HCT116 (cell line): ENCODE results near the gene MT1G. TPM values are rescaled to one million over a fixed set of nuclear protein-coding genes. Genes with fewer than 3 reads are reported as not detected.
A peak's percentile ranks its signal among the peaks of the same experiment; 100 is the strongest.

Source experiments
- ATAC-seq: fragments of 200-7000 bp; cut with Tn5 transposase; 2 replicates; pipeline ENCODE4 v1.9.1; 2020; ENCODE audit warnings: mild to moderate bottlenecking, moderate library complexity
- BruUV-seq: library from RNA; stranded (reverse); fragments of 400-500 nt; replicated peaks from 2 replicates; lab custom pipeline; 2021; lab: Mats Ljungman, UMichigan
- CTCF ChIA-PET: fragments of 300-600 bp; sonication (Branson Sonifier 250); formaldehyde crosslinking; loops from one replicate; lab custom pipeline; 2021; ENCODE audit warnings: antibody characterized with exemption; lab: Charles Lee
- POLR2A ChIA-PET: fragments of 300-600, 350-600 bp; sonication (Branson Sonifier 250); formaldehyde crosslinking; loops from one replicate; lab custom pipeline; 2021; ENCODE audit warnings: antibody characterized with exemption; lab: Charles Lee
- RAD21 ChIA-PET, 2 experiments: fragments of 300-600 bp; sonication (Branson Sonifier 250); formaldehyde crosslinking; loops; one replicate each; lab custom pipeline; 2023; ENCODE audit warnings: low total read pairs in 2 of 2; ENCODE audit not compliant: uncharacterized antibody in 2 of 2, unreplicated experiment in 2 of 2, low non-redundant PET in 1 of 2; lab: Charles Lee
- DNase-seq: peaks from one replicate; pipeline ENCODE4 v3.0.0-alpha.2; 2010; ENCODE audit warnings: low read depth, low spot score
- H2AFZ ChIP-seq: fragments of 200-600 bp; shearing (Covaris generic), sonication (generic); 2 replicates; pipeline ENCODE4 v1.6.1; 2017; ENCODE audit warnings: low read depth, mixed run types, mixed read lengths, antibody characterized with exemption, low read length; ENCODE audit not compliant: poor library complexity, severe bottlenecking
- H3K27ac ChIP-seq: 2 replicates; pipeline ENCODE4 v1.5.1; 2012; ENCODE audit warnings: low read depth, low read length
- H3K27me3 ChIP-seq: fragments of 200-600 bp; sonication (generic); 2 replicates; pipeline ENCODE4 v1.6.1; 2016; ENCODE audit warnings: mixed run types, low read length, mixed read lengths; ENCODE audit not compliant: insufficient read depth
- H3K36me3 ChIP-seq, 2 experiments: fragments of 200-500 bp in 1 of 2; fragments of 200-600 bp in 1 of 2; sonication (Bioruptor generic) in 1 of 2; sonication (generic) in 1 of 2; 2 replicates each; pipeline versions ENCODE4 v1.5.1 to v1.6.1; 2014 to 2016; ENCODE audit warnings: low read length in 2 of 2, inconsistent platforms in 1 of 2, mixed read lengths in 1 of 2, mixed run types in 1 of 2; ENCODE audit not compliant: insufficient read depth in 2 of 2, control insufficient read depth in 1 of 2
- H3K4me1 ChIP-seq, 2 experiments: fragments of 200-600 bp in 1 of 2; sonication (generic) in 1 of 2; 2 replicates each; pipeline versions ENCODE4 v1.5.1 to v1.6.1; 2012 to 2017; ENCODE audit warnings: low read length in 2 of 2, inconsistent platforms in 1 of 2, mild to moderate bottlenecking in 1 of 2, mixed read lengths in 1 of 2, mixed run types in 1 of 2, moderate library complexity in 1 of 2; ENCODE audit not compliant: insufficient read depth in 2 of 2, control insufficient read depth in 1 of 2
- H3K4me2 ChIP-seq: fragments of 200-600 bp; sonication (generic); 2 replicates; pipeline ENCODE4 v1.6.1; 2017; ENCODE audit warnings: mixed run types, low read length, mixed read lengths
- H3K4me3 ChIP-seq, 2 experiments: fragments of 200-600 bp in 1 of 2; sonication (generic) in 1 of 2; replicated peaks in 1 of 2; 2 replicates each; pipeline ENCODE4 v1.5.1; 2011 to 2016; ENCODE audit warnings: low read length in 2 of 2, control low read depth in 1 of 2, low read depth in 1 of 2, mild to moderate bottlenecking in 1 of 2, mixed read lengths in 1 of 2, mixed run types in 1 of 2
- H3K79me2 ChIP-seq: fragments of 200-600 bp; sonication (generic); 2 replicates; pipeline ENCODE4 v1.6.1; 2017; ENCODE audit warnings: mild to moderate bottlenecking, mixed run types, low read length, moderate library complexity, mixed read lengths; ENCODE audit not compliant: insufficient read depth
- H3K9ac ChIP-seq: fragments of 200-600 bp; sonication (generic); 2 replicates; pipeline ENCODE4 v1.6.1; 2016; ENCODE audit warnings: low read length, mixed read lengths
- H3K9me2 ChIP-seq: fragments of 200-600 bp; sonication (generic), shearing (Covaris generic); 2 replicates; pipeline ENCODE4 v1.6.1; 2017; ENCODE audit warnings: mixed run types, mild to moderate bottlenecking, moderate library complexity; ENCODE audit not compliant: insufficient read depth
- H3K9me3 ChIP-seq, 2 experiments: fragments of 200-500 bp in 1 of 2; fragments of 200-600 bp in 1 of 2; sonication (Bioruptor generic) in 1 of 2; sonication (generic) in 1 of 2; 2 replicates each; pipeline ENCODE4 v1.6.1; 2014 to 2017; ENCODE audit warnings: low read length in 2 of 2, mixed read lengths in 2 of 2, inconsistent platforms in 1 of 2, low read depth in 1 of 2, mild to moderate bottlenecking in 1 of 2, mixed run types in 1 of 2, moderate library complexity in 1 of 2; ENCODE audit not compliant: control insufficient read depth in 1 of 2, insufficient read depth in 1 of 2
- H4K20me1 ChIP-seq: fragments of 200-600 bp; sonication (generic), shearing (Covaris generic); 2 replicates; pipeline ENCODE4 v1.6.1; 2017; ENCODE audit warnings: mixed run types, mild to moderate bottlenecking, moderate library complexity; ENCODE audit not compliant: insufficient read depth
- ATF3 ChIP-seq: IDR thresholded peaks from 2 replicates; pipeline ENCODE4 v1.6.1; 2012
- CBX3 ChIP-seq: IDR thresholded peaks from 2 replicates; pipeline ENCODE4 v1.6.1; 2012; ENCODE audit warnings: low read depth
- CEBPB ChIP-seq: IDR thresholded peaks from 2 replicates; pipeline ENCODE4 v1.6.1; 2012; ENCODE audit warnings: low read depth
- CTCF ChIP-seq, 3 experiments: fragments of 200-600 bp in 1 of 3; sonication (generic) in 1 of 3; IDR thresholded peaks in 2 of 3; conservative IDR thresholded peaks in 1 of 3; 2 replicates each; pipeline ENCODE4 v1.5.1; 2012 to 2017; ENCODE audit warnings: low read depth in 2 of 3, low read length in 2 of 3, antibody characterized with exemption in 1 of 3, borderline replicate concordance in 1 of 3, control low read depth in 1 of 3, mild to moderate bottlenecking in 1 of 3, mixed read lengths in 1 of 3, mixed run types in 1 of 3, moderate library complexity in 1 of 3; ENCODE audit not compliant: insufficient read depth in 1 of 3
- EGR1 ChIP-seq: IDR thresholded peaks from 2 replicates; pipeline ENCODE4 v1.6.1; 2012; ENCODE audit warnings: low read depth
- EZH2 ChIP-seq: fragments of 200-600 bp; sonication (generic); IDR thresholded peaks from 2 replicates; pipeline ENCODE4 v1.6.1; 2017; ENCODE audit warnings: antibody characterized with exemption, mixed run types
- EZH2phosphoT487 ChIP-seq: fragments of 200-600 bp; IDR thresholded peaks from 2 replicates; pipeline ENCODE4 v1.6.1; 2018; ENCODE audit warnings: antibody characterized with exemption, borderline replicate concordance
- FOSL1 ChIP-seq: IDR thresholded peaks from 2 replicates; pipeline ENCODE4 v1.6.1; 2012; ENCODE audit warnings: low read depth
- MAX ChIP-seq: IDR thresholded peaks from 2 replicates; pipeline ENCODE4 v1.6.1; 2012
- REST ChIP-seq: IDR thresholded peaks from 2 replicates; pipeline ENCODE4 v1.6.1; 2012; ENCODE audit warnings: low read depth
- SIN3A ChIP-seq: IDR thresholded peaks from 2 replicates; pipeline ENCODE4 v1.6.1; 2012; ENCODE audit warnings: low read depth
- SP1 ChIP-seq: IDR thresholded peaks from 2 replicates; pipeline ENCODE4 v1.6.1; 2012; ENCODE audit warnings: low read depth
- SRF ChIP-seq: IDR thresholded peaks from 2 replicates; pipeline ENCODE4 v1.6.1; 2012; ENCODE audit warnings: low read depth
- YY1 ChIP-seq: IDR thresholded peaks from 2 replicates; pipeline ENCODE4 v1.6.1; 2011; ENCODE audit warnings: low read length, low read depth, moderate library complexity, mild to moderate bottlenecking; ENCODE audit not compliant: insufficient replicate concordance; ENCODE audit errors: extremely low read depth
- ZNF274 ChIP-seq: fragments of 200-500 bp; sonication (Bioruptor generic); IDR thresholded peaks from 2 replicates; pipeline ENCODE4 v1.6.1; 2014; ENCODE audit warnings: mild to moderate bottlenecking, low read depth, low read length, inconsistent platforms
- intact Hi-C: fragments of 100-400 bp; cut with micrococcal nuclease; formaldehyde crosslinking; loops from 2 replicates; pipeline ENCODE4 v1.10.0; 2022
- total RNA-seq: library from RNA; stranded (reverse); gene quantifications from one replicate; pipeline ENCODE4 v1.2.1, GENCODE V29; 2021; ENCODE audit not compliant: unreplicated experiment

The MT1G gene
- total RNA-seq, 1 experiment from 2014 or later: 1.2 TPM

GRCh38 chr16:56691885-56692284, 24.0 kb upstream of the MT1G start (continued):
- TF ChIP-seq CTCF (IDR thresholded peaks at IDR 0.05 in 2 of 3, conservative IDR thresholded peaks at IDR 0.05 in 1 of 3; ENCODE audit: borderline replicate concordance in 1 of 3, insufficient read depth in 1 of 3, low read depth in 2 of 3, low read length in 2 of 3) (no peak), SP1 (peak; percentile 65; the same call in 1 of the 2 replicates), EZH2 (no peak), EZH2phosphoT487 (no peak), CEBPB (no peak), ZNF274 (no peak)

GRCh38 chr16:56690420-56691122, 22.7 kb upstream of the MT1G start:
- ATAC-seq (no peak), DNase-seq (no peak)
- Histone ChIP-seq H3K9ac (no peak overlapping the region), H3K9me2 (no peaks in the 10 kb centered on the region), H3K27ac (no peak overlapping the region), H3K27me3 (no peaks in the 10 kb centered on the region), H3K4me3 (no peak overlapping the region), H2AFZ (no peak overlapping the region), H3K79me2 (no peaks in the 10 kb centered on the region), H3K4me2 (no peak overlapping the region), H3K9me3 (no peaks in the 10 kb centered on the region), H4K20me1 (no peaks in the 10 kb centered on the region), H3K36me3 (no peaks in the 10 kb centered on the region), H3K4me1 (peaks cover 19 to 36% of the 10 kb centered on the region in 2 experiments)
- no TSS peak for BruUV-seq
- CTCF ChIA-PET: interaction anchor here (1.3 kb wide), 1 partner anchor 12 kb away, joined by 7 read pairs; no protein-coding TSS in a partner anchor
- TF ChIP-seq CBX3 (no peak), ZNF274 (no peak), REST (no peak), EGR1 (no peak), MAX (no peak), SIN3A (no peak), CEBPB (no peak), EZH2phosphoT487 (no peak), YY1 (no peak), SRF (no peak), EZH2 (no peak), FOSL1 (no peak), CTCF (IDR thresholded peaks at IDR 0.05 in 2 of 3, conservative IDR thresholded peaks at IDR 0.05 in 1 of 3; ENCODE audit: borderline replicate concordance in 1 of 3, insufficient read depth in 1 of 3, low read depth in 2 of 3, low read length in 2 of 3) (no peak), ATF3 (no peak)
- RAD21 ChIA-PET: no interaction called here
- intact Hi-C loops: no loop called here
- POLR2A ChIA-PET: interaction anchor here (0.9 to 1.3 kb wide), 2 partner anchors 8 to 65 kb away, joined by 3 read pairs; partner anchors contain the start of genes MT1E and MT1X
